ENCODE results near the gene USP3. TPM values are rescaled to one million over a fixed set of nuclear protein-coding genes. Genes with fewer than 3 reads are reported as not detected.

Gene USP3
- total RNA-seq, 2 experiments from 2014 or later, result 62.7 to 70.8 TPM

- H3K36me3 Mint-ChIP-seq (ENCODE audit: low read depth), result no peaks in the 10 kb centered on the region
- peaks cover 5% of the 10 kb centered on the region for H3K27me3 Mint-ChIP-seq
- ChIA-PET POLR2A (interaction anchor here (0.6 to 0.7 kb wide), 2 partner anchors 37 to 134 kb away, joined by 3 to 4 read pairs; partner anchors contain the start of gene USP3), CTCF (interaction anchor here (0.6 to 1.7 kb wide), 26 partner anchors 9 to 579 kb away, joined by 3 to 14 read pairs (median 3); partner anchors contain the start of genes DAPK2 and USP3)
- peak; percentile 80 for DNase-seq
- no peak overlapping the region for H3K4me3 Mint-ChIP-seq
- peaks cover 17% of the 10 kb centered on the region for H3K4me1 Mint-ChIP-seq
- H3K27ac Mint-ChIP-seq, result peak overlapping the region; percentile 4
- no peaks in the 10 kb centered on the region for H3K9me3 Mint-ChIP-seq
Observed at GRCh38 chr15:63466378-63467192, 37.8 kb upstream of the USP3 start.

- Mint-ChIP-seq H3K9me3 (no peaks in the 10 kb centered on the region), H3K4me1 (peaks cover 33% of the 10 kb centered on the region), H3K27me3 (peaks cover 2% of the 10 kb centered on the region), H3K36me3 (ENCODE audit: low read depth) (no peaks in the 10 kb centered on the region), H3K4me3 (no peak overlapping the region), H3K27ac (no peak overlapping the region)
- CTCF ChIA-PET, result no interaction called here
- POLR2A ChIA-PET, result no interaction called here
- no peak for DNase-seq
Observed at GRCh38 chr15:63469190-63469589, 35.2 kb upstream of the USP3 start.

GRCh38 chr15:63469984-63470383 is 34.4 kb upstream of the USP3 start:
- DNase-seq, result no peak
- ChIA-PET POLR2A (no interaction called here), CTCF (no interaction called here)
- Mint-ChIP-seq H3K4me1 (peaks cover 40% of the 10 kb centered on the region), H3K36me3 (ENCODE audit: low read depth) (no peaks in the 10 kb centered on the region), H3K9me3 (no peaks in the 10 kb centered on the region), H3K27me3 (peaks cover 2% of the 10 kb centered on the region), H3K4me3 (no peak overlapping the region), H3K27ac (no peak overlapping the region)

GRCh38 chr15:63473007-63473748 is 31.2 kb upstream of the USP3 start:
- Mint-ChIP-seq H3K27me3 (no peaks in the 10 kb centered on the region), H3K27ac (peak overlapping the region; percentile 33), H3K9me3 (no peaks in the 10 kb centered on the region), H3K4me3 (no peak overlapping the region), H3K4me1 (peaks cover 39% of the 10 kb centered on the region), H3K36me3 (ENCODE audit: low read depth) (no peaks in the 10 kb centered on the region)
- POLR2A ChIA-PET, result no interaction called here
- DNase-seq, result peak; percentile 39
- CTCF ChIA-PET, result interaction anchor here (0.5 kb wide), 1 partner anchor 91 kb away, joined by 3 read pairs; no protein-coding TSS in a partner anchor

- no peaks in the 10 kb centered on the region for H3K9me3 Mint-ChIP-seq
- H3K4me3 Mint-ChIP-seq, result no peak overlapping the region
- ChIA-PET POLR2A (interaction anchor here (0.7 kb wide), 1 partner anchor 23 kb away, joined by 4 read pairs; no protein-coding TSS in a partner anchor), CTCF (no interaction called here)
- no peak overlapping the region for H3K27ac Mint-ChIP-seq
- peaks cover 43% of the 10 kb centered on the region for H3K4me1 Mint-ChIP-seq
- H3K27me3 Mint-ChIP-seq, result no peaks in the 10 kb centered on the region
- H3K36me3 Mint-ChIP-seq (ENCODE audit: low read depth), result no peaks in the 10 kb centered on the region
- DNase-seq, result no peak
Observed at GRCh38 chr15:63473749-63473998, 30.7 kb upstream of the USP3 start.

- peak; percentile 41 for DNase-seq
- peak overlapping the region; percentile 10 for H3K27ac Mint-ChIP-seq
- POLR2A ChIA-PET, result interaction anchor here (0.7 kb wide), 1 partner anchor 23 kb away, joined by 4 read pairs; no protein-coding TSS in a partner anchor
Observed at GRCh38 chr15:63473999-63474809, 30.2 kb upstream of the USP3 start.

GRCh38 chr15:63474810-63475316 is 29.5 kb upstream of the USP3 start:
- Mint-ChIP-seq H3K36me3 (ENCODE audit: low read depth) (no peaks in the 10 kb centered on the region), H3K4me3 (no peak overlapping the region), H3K4me1 (peaks cover 50% of the 10 kb centered on the region), H3K9me3 (no peaks in the 10 kb centered on the region), H3K27ac (no peak overlapping the region), H3K27me3 (no peaks in the 10 kb centered on the region)
- ChIA-PET POLR2A (no interaction called here), CTCF (interaction anchor here (1.7 to 2.5 kb wide), 2 partner anchors 8 to 13 kb away, joined by 9 to 14 read pairs; no protein-coding TSS in a partner anchor)
- DNase-seq, result no peak

More at GRCh38 chr15:63473999-63474809, 30.2 kb upstream of the USP3 start:
- H3K4me1 Mint-ChIP-seq, result peaks cover 44% of the 10 kb centered on the region
- H3K9me3 Mint-ChIP-seq, result no peaks in the 10 kb centered on the region
- no peak overlapping the region for H3K4me3 Mint-ChIP-seq
- no peaks in the 10 kb centered on the region for H3K36me3 Mint-ChIP-seq (ENCODE audit: low read depth)
- CTCF ChIA-PET, result no interaction called here
- H3K27me3 Mint-ChIP-seq, result no peaks in the 10 kb centered on the region

- no peaks in the 10 kb centered on the region for H3K27me3 Mint-ChIP-seq
- H3K36me3 Mint-ChIP-seq (ENCODE audit: low read depth), result no peaks in the 10 kb centered on the region
- peaks cover 59% of the 10 kb centered on the region for H3K4me1 Mint-ChIP-seq
- ChIA-PET POLR2A (interaction anchor here (0.6 kb wide), 1 partner anchor 29 kb away, joined by 3 read pairs; no protein-coding TSS in a partner anchor), CTCF (interaction anchor here (0.8 to 2.5 kb wide), 6 partner anchors 9 to 134 kb away, joined by 3 to 14 read pairs (median 3); partner anchors contain the start of gene USP3)
- H3K4me3 Mint-ChIP-seq, result no peak overlapping the region
- no peak overlapping the region for H3K27ac Mint-ChIP-seq
- DNase-seq, result no peak
- no peaks in the 10 kb centered on the region for H3K9me3 Mint-ChIP-seq
Observed at GRCh38 chr15:63475707-63476106, 28.7 kb upstream of the USP3 start.

GRCh38 chr15:63476229-63476632 is 28.2 kb upstream of the USP3 start:
- CTCF ChIA-PET, result interaction anchor here (0.8 to 2.5 kb wide), 5 partner anchors 9 to 133 kb away, joined by 3 to 14 read pairs (median 3); partner anchors contain the start of gene USP3
- Mint-ChIP-seq H3K4me1 (peaks cover 64% of the 10 kb centered on the region), H3K9me3 (no peaks in the 10 kb centered on the region), H3K36me3 (ENCODE audit: low read depth) (no peaks in the 10 kb centered on the region), H3K4me3 (no peak overlapping the region), H3K27ac (peak overlapping the region; percentile 76), H3K27me3 (no peaks in the 10 kb centered on the region)
- DNase-seq, result no peak
- POLR2A ChIA-PET, result no interaction called here

GRCh38 chr15:63478243-63478642 is 26.1 kb upstream of the USP3 start:
- Mint-ChIP-seq H3K27me3 (no peaks in the 10 kb centered on the region), H3K36me3 (ENCODE audit: low read depth) (no peaks in the 10 kb centered on the region), H3K9me3 (no peaks in the 10 kb centered on the region), H3K4me3 (no peak overlapping the region), H3K27ac (peak overlapping the region; percentile 65), H3K4me1 (peaks cover 72% of the 10 kb centered on the region)
- DNase-seq, result no peak
- ChIA-PET CTCF (no interaction called here), POLR2A (no interaction called here)

- POLR2A ChIA-PET, result no interaction called here
- no peak overlapping the region for H3K4me3 Mint-ChIP-seq
- H3K4me1 Mint-ChIP-seq, result peaks cover 76% of the 10 kb centered on the region
- H3K36me3 Mint-ChIP-seq (ENCODE audit: low read depth), result no peaks in the 10 kb centered on the region
- peak overlapping the region; percentile 95 for H3K27ac Mint-ChIP-seq
- DNase-seq, result no peak
- no peaks in the 10 kb centered on the region for H3K27me3 Mint-ChIP-seq
- CTCF ChIA-PET, result interaction anchor here (1.0 to 1.5 kb wide), 4 partner anchors 12 to 24 kb away, joined by 3 to 6 read pairs (median 3); partner anchors contain the start of gene USP3
- H3K9me3 Mint-ChIP-seq, result no peaks in the 10 kb centered on the region
Observed at GRCh38 chr15:63480441-63480821, 24.0 kb upstream of the USP3 start.

GRCh38 chr15:63481105-63481810 is 23.1 kb upstream of the USP3 start:
- Mint-ChIP-seq H3K9me3 (no peaks in the 10 kb centered on the region), H3K27ac (peak overlapping the region; percentile 95), H3K36me3 (ENCODE audit: low read depth) (no peaks in the 10 kb centered on the region), H3K4me3 (no peak overlapping the region), H3K4me1 (peaks cover 78% of the 10 kb centered on the region), H3K27me3 (no peaks in the 10 kb centered on the region)
- POLR2A ChIA-PET, result no interaction called here
- no peak for DNase-seq
- CTCF ChIA-PET, result interaction anchor here (1.1 to 4.0 kb wide), 4 partner anchors 14 to 32 kb away, joined by 3 to 19 read pairs (median 3); no protein-coding TSS in a partner anchor
